ENCODE measurements around the gene CDK6. TPM values are rescaled to one million over a fixed set of nuclear protein-coding genes. Genes with fewer than 3 reads are reported as not detected.
A peak's percentile ranks its signal among the peaks of the same experiment; 100 is the strongest.

Gene CDK6
- total RNA-seq, 4 donors from 2014 or later = 12.9 to 32.7 (median 21.6) TPM

- Histone ChIP-seq H3K27me3 (no peaks in the 10 kb centered on the region), H3K9me3 (no peaks in the 10 kb centered on the region), H3K4me3 (no peak overlapping the region), H3K4me1 (peaks cover 2 to 68% (median 35%) of the 10 kb centered on the region in 4 donors), H3K36me3 (no peaks in the 10 kb centered on the region), H3K27ac (peak overlapping the region; percentile 67 to 81 (median 76))
- no peak for DNase-seq
- no peak for TF ChIP-seq POLR2AphosphoS5 (IDR thresholded peaks at IDR 0.05)
- no peak for TF ChIP-seq EP300 (IDR thresholded peaks at IDR 0.05; ENCODE audit: low read depth)
- no peak for TF ChIP-seq CTCF (IDR thresholded peaks at IDR 0.05)
- TF ChIP-seq POLR2A (IDR thresholded peaks at IDR 0.05) = no peak
- in situ Hi-C loops (cut with MboI; ENCODE audit: low pct_ligation_motif_present in 1 of 4, low pct_unique_long_range_greater_than_20kb in 1 of 4, low sequenced_read_pairs in 3 of 4) (no loop called here), intact Hi-C loops (cut with DNase I; ENCODE audit: low total_unique reads) (no loop called here)
- 32 to 56% methylated on average over 5 of the region's 5 CpGs for WGBS, 2 donors (ENCODE audit: low coverage in 1 of 2)
Observed at GRCh38 chr7:92647011-92647625, 189.3 kb downstream of the CDK6 start.

- peak; percentile 75 for DNase-seq
- Histone ChIP-seq H3K9me3 (no peaks in the 10 kb centered on the region), H3K27ac (peak overlapping the region; percentile 67 to 81 (median 76)), H3K27me3 (no peaks in the 10 kb centered on the region), H3K4me3 (no peak overlapping the region), H3K4me1 (peaks cover 2 to 72% (median 35%) of the 10 kb centered on the region in 4 donors), H3K36me3 (no peaks in the 10 kb centered on the region)
- 32 to 36% methylated on average over 8 to 11 of the region's 11 CpGs for WGBS, 2 donors (ENCODE audit: low coverage in 1 of 2)
- in situ Hi-C loops (cut with MboI; ENCODE audit: low pct_ligation_motif_present in 1 of 4, low pct_unique_long_range_greater_than_20kb in 1 of 4, low sequenced_read_pairs in 3 of 4) = no loop called here
- TF ChIP-seq CTCF (IDR thresholded peaks at IDR 0.05) (no peak), EP300 (IDR thresholded peaks at IDR 0.05; ENCODE audit: low read depth) (peak; percentile 65), POLR2AphosphoS5 (IDR thresholded peaks at IDR 0.05) (peak; percentile 46 to 81 (median 62))
- intact Hi-C loops (cut with DNase I; ENCODE audit: low total_unique reads) = no loop called here
Observed at GRCh38 chr7:92645114-92646061, 191.0 kb downstream of the CDK6 start.

DNA sequence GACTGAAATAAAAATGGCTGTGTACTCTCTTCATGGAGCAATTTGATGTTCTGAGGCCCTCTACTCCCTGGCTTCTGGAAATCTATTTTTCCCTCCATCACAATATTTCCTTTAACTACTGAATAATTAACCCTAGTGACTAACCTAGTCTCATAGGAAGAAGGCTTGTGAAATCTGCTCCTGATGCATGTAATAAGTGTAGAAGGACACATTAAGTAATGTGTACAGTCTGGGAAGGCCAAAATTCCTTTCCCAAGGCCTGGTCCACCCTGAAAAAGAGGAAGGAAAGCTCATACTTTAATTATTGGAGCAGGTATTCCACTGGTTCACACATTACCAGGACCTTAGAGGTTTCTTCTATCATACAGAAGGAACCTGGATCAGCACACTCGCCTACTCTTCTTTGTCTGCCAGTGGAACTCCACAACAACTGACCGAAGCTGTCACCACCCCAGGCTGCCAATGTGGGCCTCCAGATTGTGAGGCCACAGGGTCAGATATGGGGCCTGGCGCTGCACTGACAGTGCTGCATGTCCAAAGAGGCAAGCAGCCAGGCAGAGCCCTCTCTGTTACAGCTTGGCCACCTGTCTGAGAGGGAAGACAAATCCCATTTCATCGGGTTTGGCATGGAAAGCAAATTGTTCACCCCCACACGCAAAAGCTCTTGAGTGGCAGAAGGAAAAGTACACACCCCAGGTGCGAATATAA is 191.8 kb downstream of the CDK6 start:
- in situ Hi-C loops (cut with MboI; ENCODE audit: low pct_ligation_motif_present in 1 of 4, low pct_unique_long_range_greater_than_20kb in 1 of 4, low sequenced_read_pairs in 3 of 4) = no loop called here
- peaks cover 2 to 64% (median 34%) of the 10 kb centered on the region in 4 donors for H3K4me1 ChIP-seq
- peak overlapping the region; percentile 60 to 78 (median 70) for H3K27ac ChIP-seq
- H3K4me3 ChIP-seq = no peak overlapping the region
- H3K36me3 ChIP-seq = no peaks in the 10 kb centered on the region
- 72% methylated on average over 6 of the region's 6 CpGs; no CpG with 5 or more reads in 1 of the 2 donors for WGBS, 2 donors (ENCODE audit: low coverage in 1 of 2)
- no peaks in the 10 kb centered on the region for H3K27me3 ChIP-seq
- no peak for DNase-seq
- intact Hi-C loops (cut with DNase I; ENCODE audit: low total_unique reads) = no loop called here
- TF ChIP-seq EP300 (IDR thresholded peaks at IDR 0.05; ENCODE audit: low read depth) (no peak), POLR2AphosphoS5 (IDR thresholded peaks at IDR 0.05) (no peak), POLR2A (IDR thresholded peaks at IDR 0.05) (no peak), CTCF (IDR thresholded peaks at IDR 0.05) (no peak)
- H3K9me3 ChIP-seq = no peaks in the 10 kb centered on the region

DNA sequence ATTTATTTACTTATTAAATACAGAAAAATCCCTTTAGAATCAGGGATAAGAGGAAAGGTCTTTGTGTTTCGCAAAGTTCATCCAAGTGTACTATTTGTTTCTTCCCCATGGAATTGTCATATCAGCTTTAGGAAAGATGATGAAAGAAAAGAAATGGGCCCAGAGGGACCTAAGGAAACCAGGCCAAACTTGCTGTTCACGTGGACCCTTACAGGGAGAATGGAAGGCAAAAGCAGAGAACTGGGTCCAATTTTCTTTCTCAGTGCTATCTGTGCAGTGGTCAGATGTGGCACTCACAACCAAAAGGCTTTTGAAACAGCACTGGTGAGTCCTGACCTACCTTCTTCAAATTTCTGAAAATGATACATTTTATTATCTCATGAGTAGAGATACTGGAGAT is 192.6 kb downstream of the CDK6 start:
- in situ Hi-C loops (cut with MboI; ENCODE audit: low pct_ligation_motif_present in 1 of 4, low pct_unique_long_range_greater_than_20kb in 1 of 4, low sequenced_read_pairs in 3 of 4) = no loop called here
- H3K36me3 ChIP-seq = no peaks in the 10 kb centered on the region
- H3K27ac ChIP-seq = peak overlapping the region in 1 of 4 donors; percentile 75
- no peaks in the 10 kb centered on the region for H3K9me3 ChIP-seq
- intact Hi-C loops (cut with DNase I; ENCODE audit: low total_unique reads) = no loop called here
- TF ChIP-seq EP300 (IDR thresholded peaks at IDR 0.05; ENCODE audit: low read depth) = no peak
- no peak for TF ChIP-seq POLR2AphosphoS5 (IDR thresholded peaks at IDR 0.05)
- WGBS, 2 donors (ENCODE audit: low coverage in 1 of 2) = 85 to 89% methylated on average over 1 to 2 of the region's 2 CpGs
- no peak for DNase-seq
- H3K4me1 ChIP-seq = peaks cover 2 to 59% (median 32%) of the 10 kb centered on the region in 4 donors
- no peak overlapping the region for H3K4me3 ChIP-seq
- H3K27me3 ChIP-seq = no peaks in the 10 kb centered on the region

Measured in transverse colon (tissue), 4 donors.